ENCODE data around the gene KDSR.

The KDSR gene

GRCh38 chr18:63402246-63403162 is 35.5 kb upstream of the KDSR start:
- no peak overlapping the region for H3K27ac ChIP-seq
- TF ChIP-seq CTCF (IDR thresholded peaks at IDR 0.05) (no peak), ZFX (IDR thresholded peaks at IDR 0.05; ENCODE audit: borderline replicate concordance) (no peak)

- no peak for TF ChIP-seq ZFX (IDR thresholded peaks at IDR 0.05; ENCODE audit: borderline replicate concordance)
- no peak for TF ChIP-seq CTCF (IDR thresholded peaks at IDR 0.05)
- H3K27ac ChIP-seq: no peak overlapping the region
These were observed 32.3 kb upstream of the KDSR start for GRCh38 chr18:63399300-63399699.

- TF ChIP-seq ZFX (IDR thresholded peaks at IDR 0.05; ENCODE audit: borderline replicate concordance) (no peak), CTCF (IDR thresholded peaks at IDR 0.05) (no peak)
- H3K27ac ChIP-seq: no peak overlapping the region
These were observed 30.3 kb upstream of the KDSR start for GRCh38 chr18:63397349-63397748.

- H3K27ac ChIP-seq: no peak overlapping the region
- TF ChIP-seq CTCF (IDR thresholded peaks at IDR 0.05) (no peak), ZFX (IDR thresholded peaks at IDR 0.05; ENCODE audit: borderline replicate concordance) (no peak)
These were observed 28.5 kb upstream of the KDSR start for GRCh38 chr18:63395503-63395902.

GRCh38 chr18:63394954-63395353 is 27.9 kb upstream of the KDSR start:
- no peak overlapping the region for H3K27ac ChIP-seq
- no peak for TF ChIP-seq CTCF (IDR thresholded peaks at IDR 0.05)
- no peak for TF ChIP-seq ZFX (IDR thresholded peaks at IDR 0.05; ENCODE audit: borderline replicate concordance)

GRCh38 chr18:63387861-63388260 is 20.9 kb upstream of the KDSR start:
- TF ChIP-seq CTCF (IDR thresholded peaks at IDR 0.05): no peak
- no peak for TF ChIP-seq ZFX (IDR thresholded peaks at IDR 0.05; ENCODE audit: borderline replicate concordance)
- H3K27ac ChIP-seq: no peak overlapping the region

GRCh38 chr18:63382843-63383242 is 15.8 kb upstream of the KDSR start:
- no peak for TF ChIP-seq ZFX (IDR thresholded peaks at IDR 0.05; ENCODE audit: borderline replicate concordance)
- no peak for TF ChIP-seq CTCF (IDR thresholded peaks at IDR 0.05)
- no peak overlapping the region for H3K27ac ChIP-seq

Data from 22Rv1 (cell line).